HG02852 (cell line): Measurements from ENCODE around the gene OAF.
"Not testable (repeated sequence)": the region's sequence is repeated elsewhere in the genome, so short reads cannot be mapped to it uniquely, and the experiment has no call there.

Experiments used
- ATAC-seq: cut with Tn5 transposase; IDR thresholded peaks from one replicate; pipeline ENCODE4 v1.9.1; 2021; ENCODE audit warnings: mild to moderate bottlenecking, moderate library complexity; ENCODE audit not compliant: unreplicated experiment

OAF gene

DNA sequence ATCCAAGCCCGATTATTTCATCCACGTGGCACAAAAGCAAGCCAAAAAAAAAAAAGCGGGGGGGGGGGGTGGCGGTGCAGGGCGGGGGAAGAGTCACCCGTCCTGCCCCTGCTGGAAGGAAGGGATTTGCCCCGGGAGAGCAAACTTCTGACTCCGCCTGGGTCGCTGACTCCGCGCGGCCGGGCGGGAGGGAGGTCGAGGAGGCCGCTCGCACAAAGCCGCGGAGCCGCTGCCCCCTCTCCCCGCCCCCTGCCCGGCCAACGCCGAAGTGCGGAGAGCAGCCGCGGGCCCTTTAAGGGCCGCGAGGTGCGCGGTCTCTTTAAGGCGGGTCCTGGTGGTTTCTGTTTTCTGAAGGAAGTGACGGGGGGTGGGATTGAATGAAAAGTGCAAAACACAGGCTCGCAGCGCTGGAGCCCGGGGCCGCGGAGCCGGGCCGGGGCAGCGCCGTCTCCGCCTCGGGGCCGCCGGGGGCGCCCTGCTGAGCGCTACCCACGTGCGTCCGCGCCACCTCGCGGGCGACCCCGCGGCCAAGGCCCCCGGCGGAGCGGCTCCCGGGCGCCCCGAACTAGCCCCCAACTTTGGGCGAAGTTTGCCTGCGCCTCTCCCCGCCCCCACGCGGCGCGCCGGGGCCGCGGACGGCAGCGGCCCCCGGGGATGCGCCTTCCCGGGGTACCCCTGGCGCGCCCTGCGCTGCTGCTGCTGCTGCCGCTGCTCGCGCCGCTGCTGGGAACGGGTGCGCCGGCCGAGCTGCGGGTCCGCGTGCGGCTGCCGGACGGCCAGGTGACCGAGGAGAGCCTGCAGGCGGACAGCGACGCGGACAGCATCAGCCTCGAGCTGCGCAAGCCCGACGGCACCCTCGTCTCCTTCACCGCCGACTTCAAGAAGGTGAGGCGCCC, at the start of gene OAF:
Gene OAF (plus strand): TSS at position 407 of the 896 bp plus-strand sequence. CDS start 248 bp downstream, at position 655.
- peak; percentile 84 for ATAC-seq

DNA sequence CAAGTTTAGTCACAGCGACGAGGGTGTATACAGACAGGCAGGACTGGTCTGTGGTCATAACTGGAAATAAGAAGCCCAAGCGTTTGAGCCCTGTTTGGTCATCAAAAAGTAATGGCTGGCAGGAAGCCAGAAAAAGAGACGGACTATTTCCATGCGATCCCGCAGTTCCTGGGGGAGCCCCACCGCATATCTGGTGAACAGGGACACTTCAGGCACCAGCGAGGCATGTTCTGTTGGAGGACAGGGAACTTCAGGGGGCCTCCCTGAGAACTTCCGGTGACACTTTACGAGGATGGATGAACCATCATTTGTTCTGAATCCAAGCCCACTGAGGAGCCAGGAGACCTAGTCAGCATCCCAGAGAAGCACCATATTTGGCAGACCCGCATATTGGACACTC, 43.2 kb upstream of the OAF start:
- no peak for ATAC-seq

DNA sequence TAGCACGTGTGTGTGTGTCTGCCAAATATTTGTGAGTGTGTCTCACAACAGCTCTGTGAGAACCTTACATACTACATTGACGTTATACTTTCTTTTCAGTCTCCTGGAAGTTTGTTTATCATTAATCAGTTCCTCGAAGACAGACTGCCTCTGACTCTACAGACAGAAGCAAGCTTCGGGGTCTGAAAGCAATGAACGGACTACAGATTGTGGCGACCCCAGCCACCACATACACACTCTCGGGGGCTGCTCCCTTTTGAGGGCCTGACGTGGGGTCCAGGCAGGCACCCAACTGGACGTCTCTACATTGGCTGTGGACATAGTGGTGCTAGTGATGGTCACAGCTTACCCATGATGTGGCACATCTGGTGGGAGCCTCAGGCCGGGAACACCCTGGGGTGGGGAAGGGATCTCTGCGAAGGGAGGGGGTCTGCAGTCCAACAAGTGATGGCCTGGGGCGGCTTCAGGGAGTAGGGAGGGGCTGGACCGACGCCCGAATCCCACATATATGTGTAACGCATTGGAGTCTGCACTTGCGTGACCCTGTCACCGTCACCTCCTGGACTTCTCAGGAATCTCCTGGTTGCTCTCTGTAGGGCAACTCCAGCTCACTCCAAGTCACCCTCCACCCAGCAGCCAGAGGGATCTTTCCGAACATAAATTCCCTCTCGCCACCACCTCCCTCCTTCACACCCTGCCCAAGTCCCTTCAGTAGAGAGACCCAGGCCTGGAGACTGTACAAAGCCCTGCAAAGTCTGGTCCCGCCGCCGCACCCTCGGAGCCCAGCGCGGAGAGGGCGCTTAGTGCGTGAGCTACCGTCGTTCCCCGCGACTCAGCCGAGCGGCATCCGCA, 42.5 kb upstream of the OAF start:
- ATAC-seq = no peak

DNA sequence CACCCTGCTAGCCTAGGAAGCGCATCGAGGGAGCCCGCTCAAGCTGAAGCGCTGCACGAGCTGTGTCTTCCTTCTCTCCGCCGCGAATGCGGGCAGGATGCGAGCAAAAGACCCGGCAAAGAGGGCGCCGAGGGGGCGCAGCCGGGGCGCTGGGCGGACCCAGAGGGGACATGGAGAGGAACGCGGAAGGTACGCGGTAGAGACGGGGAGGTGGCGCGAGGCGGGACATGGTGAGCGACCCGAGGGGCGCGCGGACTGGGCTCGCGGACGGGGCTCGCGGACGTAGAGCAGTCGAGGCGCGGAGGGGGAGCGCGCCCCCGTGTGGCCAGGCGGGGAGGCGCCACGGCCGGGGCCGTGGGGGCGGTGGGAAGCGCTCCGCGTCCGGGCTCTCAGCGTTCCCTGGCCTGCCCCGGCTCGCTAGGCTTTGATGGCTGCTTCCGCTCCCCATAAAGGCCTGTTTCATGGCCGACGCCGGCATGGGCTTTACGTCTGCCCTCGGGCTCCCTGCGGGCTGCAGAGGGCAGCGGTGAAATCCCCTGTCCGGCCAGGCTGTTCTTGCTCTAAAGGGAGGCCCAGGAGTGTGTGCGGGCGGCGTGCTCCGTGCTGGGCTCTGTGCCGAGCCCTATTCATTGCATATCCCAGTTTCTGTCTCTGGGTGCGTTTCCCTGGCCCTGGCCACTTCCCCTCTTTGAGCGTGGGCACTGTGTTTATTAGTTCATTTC, 41.7 kb upstream of the OAF start:
- no peak for ATAC-seq

DNA sequence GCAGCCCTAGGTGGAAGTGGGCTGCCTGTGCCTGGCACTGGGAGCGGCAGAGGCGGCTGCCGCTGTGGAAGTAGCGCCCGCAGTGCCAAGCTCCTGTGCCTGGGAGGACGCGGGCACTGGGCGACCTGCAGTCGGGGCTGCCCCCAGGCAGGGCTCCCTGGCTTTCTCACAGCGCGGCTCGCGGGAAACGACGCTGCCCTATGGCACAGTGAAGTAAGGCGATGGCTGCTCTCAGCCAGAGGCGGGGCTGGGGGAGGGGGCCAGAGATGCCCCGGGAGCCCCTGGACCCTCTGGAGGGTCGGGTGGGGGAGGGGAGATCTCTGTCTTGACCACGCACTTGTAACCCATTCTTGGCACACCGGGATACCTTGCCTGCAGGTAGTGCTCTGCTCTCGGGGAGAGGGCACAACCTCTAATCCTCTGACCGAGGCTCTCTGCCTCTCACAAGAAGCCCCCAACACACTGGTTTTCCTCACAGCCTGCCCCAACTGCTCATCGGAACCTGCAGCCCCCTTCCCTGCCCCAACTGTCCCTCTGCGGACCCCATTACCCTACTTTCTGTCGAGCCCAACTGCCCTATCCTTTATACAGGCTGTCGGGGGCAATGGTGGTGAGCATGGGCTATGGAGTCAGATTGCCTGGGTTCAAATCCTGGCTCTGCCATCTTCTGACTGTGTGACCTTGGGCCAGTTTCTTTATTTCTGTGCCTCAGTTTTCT, 40.7 kb upstream of the OAF start:
- ATAC-seq = no peak

DNA sequence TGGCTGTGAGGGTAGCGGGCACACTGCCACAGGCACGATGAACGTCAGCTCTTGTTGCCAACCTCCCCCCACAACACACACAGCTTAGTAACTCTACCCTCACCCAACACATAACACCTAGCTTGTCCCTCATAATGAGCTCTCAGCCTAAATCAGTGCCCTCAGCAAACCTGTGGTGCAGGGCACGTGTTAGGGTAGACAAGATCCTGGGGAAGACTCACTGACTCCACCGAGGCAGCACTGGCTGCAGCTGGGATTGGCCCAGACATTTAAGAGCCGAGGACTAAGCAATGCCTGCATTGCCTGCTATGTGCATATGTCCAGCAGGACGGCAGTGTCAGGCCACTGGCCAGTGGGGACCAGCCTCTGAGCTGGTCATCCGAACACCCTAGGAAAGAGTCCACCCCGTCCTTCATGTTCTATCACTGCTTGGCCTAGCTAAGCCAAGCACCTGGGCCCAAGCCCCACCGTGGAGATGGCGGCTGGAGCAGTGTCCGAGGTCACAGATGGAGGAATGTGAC, 40.0 kb upstream of the OAF start:
- ATAC-seq = no peak

DNA sequence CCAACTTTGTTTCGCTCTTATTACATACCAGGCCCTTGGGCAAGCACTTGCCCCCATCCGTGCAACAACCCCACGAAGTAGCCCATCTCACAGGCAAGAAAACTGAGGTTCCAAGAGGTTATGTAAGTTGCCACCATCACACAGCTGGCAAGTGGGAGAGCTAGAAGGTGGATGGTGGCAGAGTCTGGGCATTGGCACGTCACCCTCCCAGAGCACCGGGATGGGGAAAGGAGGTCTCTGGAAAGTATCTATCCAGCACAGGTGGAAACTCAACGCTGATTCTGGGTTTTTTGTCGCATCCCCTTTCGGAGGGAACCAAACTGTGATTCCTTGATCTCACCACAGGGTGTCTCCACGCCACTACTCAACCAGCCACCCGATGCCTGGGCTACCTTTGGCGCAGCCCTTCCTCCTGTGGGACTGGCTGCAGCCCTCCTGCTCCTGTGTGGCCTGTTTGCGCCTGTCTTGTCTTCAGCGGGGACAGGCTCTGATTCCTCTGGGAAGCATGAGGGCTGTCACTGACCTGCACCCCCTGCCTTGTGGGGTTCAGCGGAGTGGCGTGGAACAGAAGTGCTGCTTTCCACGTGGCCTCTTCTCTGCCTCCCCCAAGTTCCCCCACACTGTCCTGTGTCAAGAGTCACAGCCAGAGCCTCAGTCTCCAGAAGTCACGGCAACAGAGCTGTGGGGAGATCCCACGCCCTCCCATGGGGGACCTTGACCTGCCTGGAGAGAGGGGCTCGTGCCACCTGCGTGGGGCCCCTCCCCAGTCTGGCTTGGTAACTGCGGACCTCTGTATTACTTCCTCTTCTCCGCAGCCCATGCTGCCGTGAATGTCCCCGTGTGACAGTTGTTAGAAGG, 38.5 kb upstream of the OAF start:
- ATAC-seq = no peak

DNA sequence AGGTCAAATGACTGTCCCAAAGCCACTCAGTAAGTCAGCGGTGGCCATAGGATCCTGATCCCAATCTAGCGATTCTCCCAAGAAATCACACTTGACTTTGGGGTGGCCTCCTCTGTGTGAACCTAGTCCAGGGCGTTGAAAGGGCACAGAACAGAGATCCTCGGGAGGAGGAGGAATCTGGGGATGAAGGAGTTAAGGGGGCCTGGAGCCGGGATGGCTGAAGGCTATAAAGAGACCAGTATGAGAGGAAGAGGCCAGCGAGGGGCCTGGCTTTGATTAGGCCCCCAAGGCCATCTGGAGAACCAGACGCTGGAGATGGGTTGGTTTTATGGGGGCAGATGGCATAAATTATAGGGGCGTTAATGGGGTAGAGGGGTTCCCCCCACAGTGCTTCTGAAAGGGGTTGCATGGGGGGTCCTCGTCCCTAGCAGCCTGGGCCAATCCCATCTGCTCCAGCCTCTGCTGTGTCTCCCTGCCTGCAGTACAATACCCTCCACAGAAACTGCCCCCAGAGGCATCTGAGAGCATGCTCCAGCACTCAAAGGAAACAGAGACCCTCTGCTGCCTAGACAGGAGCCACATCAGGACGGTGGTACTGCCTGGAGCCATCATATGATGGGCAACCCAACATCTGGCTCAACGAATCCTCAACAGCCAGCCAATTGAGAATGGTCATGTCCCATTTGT, 37.7 kb upstream of the OAF start:
- ATAC-seq = no peak

DNA sequence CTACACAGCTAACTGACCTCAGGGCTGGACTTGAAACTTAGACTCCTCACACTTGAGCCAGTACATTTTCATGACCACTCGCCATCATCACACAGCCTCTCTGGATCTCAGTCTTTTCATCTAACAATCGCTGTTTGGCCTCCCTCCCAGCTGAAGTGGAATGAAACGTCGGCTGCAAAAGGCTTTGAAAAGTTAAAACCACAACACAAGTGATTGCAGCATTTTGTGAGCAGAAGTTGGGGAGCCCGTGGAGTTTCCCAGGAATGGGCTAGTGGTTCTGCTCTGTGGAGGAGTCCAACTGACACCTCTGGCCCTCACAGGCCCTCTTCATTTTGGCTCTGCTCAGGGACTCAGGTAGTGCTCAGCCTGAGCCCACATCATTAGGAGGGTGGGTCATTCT, 37.0 kb upstream of the OAF start:
- ATAC-seq = no peak

DNA sequence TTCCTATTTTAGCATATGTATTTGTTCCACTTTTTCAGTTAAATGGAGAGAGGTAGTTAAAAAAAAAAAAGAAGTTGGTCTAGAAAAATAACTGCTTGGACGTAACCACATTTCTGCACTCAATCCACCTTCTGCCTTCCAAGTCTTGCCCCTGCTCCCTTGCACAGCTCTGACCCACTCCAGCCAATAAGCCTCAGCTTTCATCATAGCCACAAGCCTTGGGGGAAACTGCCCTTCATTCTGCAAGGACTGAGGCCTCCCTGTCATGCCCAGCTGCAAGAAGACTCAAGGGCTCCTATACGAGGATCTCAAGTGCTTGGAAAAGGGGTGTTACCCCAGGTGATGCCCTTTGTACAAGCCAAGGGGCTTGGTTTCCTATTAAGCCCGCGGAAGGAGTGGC, 36.0 kb upstream of the OAF start:
- no peak for ATAC-seq

DNA sequence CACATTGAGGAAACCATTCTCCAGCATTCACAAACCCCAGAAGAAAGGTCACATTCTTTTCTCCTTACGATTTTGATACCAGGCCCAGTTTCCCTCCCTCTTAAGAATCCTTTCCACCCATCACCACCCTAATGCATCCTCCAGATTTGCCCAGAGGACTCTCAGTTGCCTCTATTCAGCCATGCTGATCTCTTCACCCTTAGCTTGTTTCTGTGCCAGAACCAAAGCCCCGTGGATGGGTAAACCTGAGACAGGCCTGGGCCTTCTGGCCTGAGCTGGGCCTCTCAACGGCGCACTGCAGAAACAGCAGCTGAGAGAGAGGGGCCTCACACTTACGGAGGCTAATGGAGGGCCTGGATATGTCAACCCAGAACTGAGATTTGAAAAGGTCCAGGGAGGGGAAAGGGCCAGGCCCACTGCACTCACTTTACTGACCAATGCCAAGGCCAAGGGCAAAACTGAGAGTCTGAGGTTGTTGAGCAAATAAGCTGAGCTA, 32.2 kb upstream of the OAF start:
- ATAC-seq = no peak

DNA sequence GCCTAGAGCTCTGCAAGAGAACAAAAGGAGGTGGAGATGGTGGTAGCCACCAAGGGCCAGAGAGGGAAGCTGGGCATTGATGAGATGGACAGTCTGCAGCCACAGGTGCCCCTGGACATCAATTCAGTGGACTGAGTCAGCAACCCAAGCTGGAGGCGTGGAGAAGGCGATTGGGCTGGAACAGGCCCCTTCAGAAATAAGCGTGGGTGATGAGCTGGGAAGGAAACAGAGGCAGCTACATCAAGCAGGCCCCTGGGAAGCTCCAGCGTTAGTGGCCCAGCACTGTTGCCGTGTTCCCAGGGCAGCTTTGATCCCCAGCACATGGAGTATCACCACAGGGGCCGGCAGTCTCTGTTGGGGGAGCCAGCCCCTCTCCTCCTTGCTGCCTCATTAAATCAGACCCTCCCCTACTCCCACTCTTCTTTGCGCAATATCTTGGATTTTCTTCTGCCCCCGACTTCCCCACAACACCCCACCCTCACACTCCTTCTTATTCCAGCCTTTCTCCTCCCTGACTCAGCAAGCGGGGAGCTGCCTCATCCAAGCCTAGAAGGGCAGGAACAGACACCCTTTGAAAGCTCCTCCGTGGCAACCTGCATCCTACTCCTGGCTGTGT, 31.7 kb upstream of the OAF start:
- ATAC-seq = no peak

DNA sequence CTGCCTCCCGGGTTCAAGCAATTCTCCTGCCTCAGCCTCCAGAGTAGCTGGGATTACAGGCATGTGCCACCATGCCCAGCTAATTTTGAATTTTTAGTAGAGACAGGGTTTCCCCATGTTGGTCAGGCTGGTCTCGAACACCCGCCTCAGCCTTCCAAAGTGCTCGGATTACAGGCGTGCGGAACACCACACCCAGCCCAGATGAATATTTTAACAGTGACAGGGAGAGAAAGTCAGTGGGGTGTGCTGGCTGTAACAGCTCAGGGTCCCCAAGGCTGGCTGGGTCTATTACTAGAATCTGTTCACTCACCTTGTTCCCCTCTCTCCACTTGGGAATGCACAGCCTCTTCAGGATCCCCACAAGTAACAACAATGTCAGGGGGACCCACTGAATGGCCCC, 30.8 kb upstream of the OAF start:
- ATAC-seq = not testable (repeated sequence)

DNA sequence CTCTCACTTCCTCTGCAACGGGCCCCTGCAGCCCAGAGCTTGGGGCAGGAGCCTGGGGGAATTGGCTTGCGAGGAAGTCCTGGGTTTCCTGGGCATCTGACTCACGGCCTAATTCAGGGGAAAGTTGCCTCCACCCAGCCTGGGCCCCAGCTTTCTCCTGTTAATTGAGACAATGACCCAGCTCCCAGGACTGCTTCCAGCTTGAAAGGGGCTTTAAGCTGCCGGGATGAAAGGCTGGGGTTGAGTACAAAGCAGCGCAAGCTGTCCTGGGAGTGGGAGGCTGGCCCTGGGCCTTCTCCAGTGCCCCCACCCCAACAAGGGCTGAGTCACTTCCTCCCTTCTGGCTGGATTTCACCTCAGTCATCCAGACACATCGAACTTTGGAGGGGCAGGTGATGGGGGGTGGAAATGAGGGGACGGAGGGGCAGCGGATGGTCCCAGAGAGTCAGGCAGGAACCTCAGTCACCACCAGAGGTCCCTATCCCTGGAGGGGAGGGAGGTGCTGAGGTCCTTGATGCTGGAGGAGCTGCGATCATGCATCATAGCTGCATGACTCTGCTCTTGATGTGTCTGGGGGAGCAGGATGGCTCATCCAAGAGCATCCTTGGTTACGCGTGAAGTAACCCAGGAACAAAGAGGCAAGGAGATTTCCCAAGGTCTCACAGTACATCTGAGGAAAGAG, 30.1 kb upstream of the OAF start:
- ATAC-seq = no peak

DNA sequence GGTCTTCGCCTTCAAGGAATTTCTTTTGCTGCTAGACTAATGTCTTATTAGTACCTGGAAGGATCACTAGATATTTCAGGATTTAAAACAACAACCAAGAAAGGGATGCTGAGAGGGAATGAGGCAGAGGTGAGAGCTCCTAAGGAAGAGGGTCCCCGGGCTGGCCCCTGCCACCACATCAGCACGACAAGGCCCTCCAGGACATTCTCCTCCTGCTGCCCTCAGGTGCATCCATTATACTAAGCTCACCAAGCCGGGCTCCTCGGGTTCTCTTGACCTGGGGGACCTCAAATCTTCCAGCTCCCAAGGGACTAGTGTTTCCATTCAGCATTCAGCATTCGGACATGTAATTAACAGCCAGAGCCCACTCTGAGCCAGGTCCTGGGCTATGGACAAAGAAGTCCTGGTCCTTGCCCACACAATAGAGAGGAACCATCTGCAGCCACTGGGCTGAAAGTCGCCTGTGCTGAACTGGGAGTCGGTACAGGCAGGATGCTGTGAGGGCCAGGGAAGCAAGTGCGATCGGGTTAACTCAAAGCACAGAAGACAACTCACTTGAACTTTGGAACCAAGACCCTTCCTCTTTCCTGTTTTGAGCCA, 29.4 kb upstream of the OAF start:
- ATAC-seq = no peak

DNA sequence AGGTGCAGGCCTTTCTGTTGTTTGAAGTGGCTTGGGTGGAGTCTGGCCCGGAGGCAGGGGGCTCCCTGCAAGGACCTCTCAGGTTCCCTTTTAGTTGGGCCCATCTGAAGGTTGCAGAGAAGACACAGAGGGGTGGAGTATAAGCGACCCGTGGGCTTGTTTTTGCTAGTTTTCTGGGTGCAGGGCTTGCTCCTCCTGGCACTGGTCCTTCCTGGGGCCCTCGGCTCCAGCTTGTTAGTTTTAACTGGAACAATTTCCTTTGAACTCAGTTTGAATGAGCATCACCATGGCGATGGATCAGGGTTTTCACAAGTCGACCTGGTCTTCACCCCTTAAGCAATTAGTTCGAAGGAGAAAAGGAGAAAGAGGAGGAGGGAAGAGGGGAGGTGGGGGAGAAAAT, 28.5 kb upstream of the OAF start:
- no peak for ATAC-seq

DNA sequence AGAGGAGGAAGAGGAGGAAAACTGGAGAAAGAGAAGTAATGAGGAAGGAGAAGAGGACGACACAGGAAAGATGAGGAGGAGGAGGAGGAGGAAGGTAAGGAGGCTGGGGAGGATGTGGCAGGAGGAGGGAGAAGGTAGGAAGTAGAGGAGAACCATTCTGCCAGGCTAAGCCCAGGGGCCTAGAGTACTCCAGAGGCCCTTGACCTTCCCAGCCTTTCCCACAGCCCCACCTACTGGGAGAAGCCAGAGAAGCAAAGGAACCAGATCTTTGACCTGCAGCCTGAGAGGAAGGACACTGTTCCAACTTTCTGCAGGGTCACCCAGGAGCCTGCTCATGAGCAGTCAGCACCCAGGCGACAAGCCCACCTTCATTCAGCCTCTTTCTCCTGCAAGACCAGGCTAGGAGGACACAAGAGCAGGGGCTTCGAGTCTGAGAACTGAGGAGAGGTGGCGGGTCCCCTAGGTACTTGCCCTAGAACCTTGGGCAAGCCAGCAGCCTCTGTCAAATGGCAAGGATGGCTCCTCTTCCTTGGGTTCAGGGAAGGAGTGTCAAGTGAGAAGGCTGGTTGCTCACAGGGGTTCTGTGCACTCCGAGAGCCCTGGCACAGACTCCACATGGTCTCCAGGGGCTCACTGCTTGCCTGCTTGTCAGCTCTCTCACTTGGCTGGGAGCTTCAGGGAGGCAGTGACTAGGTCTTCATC, 27.9 kb upstream of the OAF start:
- no peak for ATAC-seq
